Immature natural killer cell (primary cell): Measurements from ENCODE around the gene LEP. TPM values are rescaled to one million over a fixed set of nuclear protein-coding genes. Genes with fewer than 3 reads are reported as not detected.

Source experiments
- polyA plus RNA-seq, 3 donors: library from polyadenylated mRNA; unstranded; fragments of 300-500 nt; fragmentation: Illumina TruSeq; gene quantifications; one replicate each; pipeline ENCODE4 v1.2.3, GENCODE V29; 2021

LEP gene
- polyA plus RNA-seq, 3 donors from 2014 or later: not detected

Other genes starting within 250 kb of the LEP start
- gene LRRC4, start 209.8 kb upstream of the LEP start, polyA plus RNA-seq: under 1 TPM in 2 of 3 donors, not detected in 1; 0.08 to 0.36 TPM
- gene RBM28, start 102.6 kb downstream of the LEP start, polyA plus RNA-seq: 10 to 100 TPM in 1 of 3 donors, 1 to 10 TPM in 2; 3.0 to 14.1 (median 7.5) TPM
- under 1 TPM in 1 of 3 donors, not detected in 2; 0.08 TPM for gene PRRT4, start 120.4 kb downstream of the LEP start, polyA plus RNA-seq
- gene IMPDH1, start 168.7 kb downstream of the LEP start, polyA plus RNA-seq: 10 to 100 TPM; 39.0 to 66.0 (median 53.3) TPM
- gene HILPDA, start 214.6 kb downstream of the LEP start, polyA plus RNA-seq: 1 to 10 TPM; 5.7 to 6.5 (median 6.0) TPM
- 10 to 100 TPM in 2 of 3 donors, 1 to 10 TPM in 1; 2.8 to 24.9 (median 11.9) TPM for gene METTL2B, start 235.5 kb downstream of the LEP start, polyA plus RNA-seq